Mucosa of rectum (tissue), 2 donors: ENCODE results near the gene SIRT7.
A peak's percentile ranks its signal among the peaks of the same experiment; 100 is the strongest.

Source experiments
- H3K27ac ChIP-seq, 2 donors: one replicate each; pipeline ENCODE4 v1.7.0; 2013; ENCODE audit warnings: inconsistent platforms in 2 of 2, low read depth in 2 of 2, low read length in 2 of 2
- H3K27me3 ChIP-seq, 2 donors: one replicate each; pipeline ENCODE4 v1.7.0; 2013; ENCODE audit warnings: low read length in 2 of 2; ENCODE audit not compliant: control insufficient read depth in 2 of 2, insufficient read depth in 2 of 2
- H3K36me3 ChIP-seq, 2 donors: one replicate each; pipeline ENCODE4 v1.7.0; 2013; ENCODE audit warnings: low read length in 2 of 2; ENCODE audit not compliant: control insufficient read depth in 2 of 2, insufficient read depth in 2 of 2
- H3K4me1 ChIP-seq, 2 donors: one replicate each; pipeline ENCODE4 v1.7.0; 2013; ENCODE audit warnings: low read length in 2 of 2, mild to moderate bottlenecking in 1 of 2; ENCODE audit not compliant: control insufficient read depth in 2 of 2, insufficient read depth in 2 of 2
- H3K4me3 ChIP-seq, 2 donors: one replicate each; pipeline ENCODE4 v1.7.0; 2013; ENCODE audit warnings: low read length in 2 of 2
- H3K9ac ChIP-seq, 2 donors: one replicate each; pipeline ENCODE4 v1.7.0; 2013; ENCODE audit warnings: low read length in 2 of 2, low read depth in 1 of 2, mild to moderate bottlenecking in 1 of 2
- H3K9me3 ChIP-seq, 2 donors: one replicate each; pipeline ENCODE4 v1.7.0; 2013; ENCODE audit warnings: low read length in 2 of 2; ENCODE audit not compliant: control insufficient read depth in 2 of 2
- donor health status: healthy.
- donor health status: Normal muscosa, but diverticular disease.

The SIRT7 gene

GRCh38 chr17:81930142-81931125 is 12.5 kb upstream of the SIRT7 start:
- no peaks in the 10 kb centered on the region for H3K9me3 ChIP-seq
- H3K36me3 ChIP-seq: no peaks in the 10 kb centered on the region
- no peak overlapping the region for H3K27ac ChIP-seq
- H3K9ac ChIP-seq: no peak overlapping the region
- no peak overlapping the region for H3K4me3 ChIP-seq
- peaks cover 3 to 10% of the 10 kb centered on the region in 2 donors for H3K27me3 ChIP-seq
- peaks cover 21 to 22% of the 10 kb centered on the region in 2 donors for H3K4me1 ChIP-seq

- Histone ChIP-seq H3K27me3 (peaks cover 3 to 10% of the 10 kb centered on the region in 2 donors), H3K9me3 (no peaks in the 10 kb centered on the region), H3K9ac (no peak overlapping the region), H3K27ac (no peak overlapping the region), H3K4me1 (peaks cover 27 to 29% of the 10 kb centered on the region in 2 donors), H3K4me3 (no peak overlapping the region), H3K36me3 (no peaks in the 10 kb centered on the region)
Measured at GRCh38 chr17:81929253-81930141, 11.5 kb upstream of the SIRT7 start.

GRCh38 chr17:81928544-81929252 is 10.7 kb upstream of the SIRT7 start:
- H3K4me1 ChIP-seq: peaks cover 35 to 37% of the 10 kb centered on the region in 2 donors
- no peaks in the 10 kb centered on the region for H3K9me3 ChIP-seq
- H3K27ac ChIP-seq: no peak overlapping the region
- H3K4me3 ChIP-seq: peak overlapping the region; percentile 45 to 55
- H3K36me3 ChIP-seq: no peaks in the 10 kb centered on the region
- peaks cover 3 to 10% of the 10 kb centered on the region in 2 donors for H3K27me3 ChIP-seq
- peak overlapping the region in 1 of 2 donors; percentile 24 for H3K9ac ChIP-seq

GRCh38 chr17:81927653-81928543 is 9.9 kb upstream of the SIRT7 start, which contains the start of gene MAFG:
Gene MAFG, minus strand, starts transcription at chr17:81927735. Its CDS starts 4,550 bp downstream, at chr17:81923185.
- peak within 1 kb of the TSS; percentile 75 to 76 for H3K4me3 ChIP-seq
- H3K27me3 ChIP-seq: peaks cover 3 to 10% of the 10 kb centered on the region in 2 donors
- peak within 1 kb of the TSS; percentile 76 to 77 for H3K9ac ChIP-seq
- peaks cover 41 to 44% of the 10 kb centered on the region in 2 donors for H3K4me1 ChIP-seq
- H3K36me3 ChIP-seq: no peaks in the 10 kb centered on the region
- peak within 1 kb of the TSS; percentile 95 to 97 for H3K27ac ChIP-seq
- H3K9me3 ChIP-seq: no peaks in the 10 kb centered on the region

- peak overlapping the region; percentile 76 to 77 for H3K9ac ChIP-seq
- H3K27me3 ChIP-seq: peaks cover 3 to 10% of the 10 kb centered on the region in 2 donors
- H3K9me3 ChIP-seq: no peaks in the 10 kb centered on the region
- peak overlapping the region; percentile 95 to 97 for H3K27ac ChIP-seq
- H3K4me3 ChIP-seq: peak overlapping the region; percentile 75 to 76
- H3K36me3 ChIP-seq: peaks cover 2 to 3% of the 10 kb centered on the region in 2 donors
- peaks cover 44 to 50% of the 10 kb centered on the region in 2 donors for H3K4me1 ChIP-seq
Measured at GRCh38 chr17:81927152-81927652, 9.2 kb upstream of the SIRT7 start.

GRCh38 chr17:81926451-81927151 is 8.6 kb upstream of the SIRT7 start:
- Histone ChIP-seq H3K4me3 (peak overlapping the region; percentile 75 to 76), H3K9ac (peak overlapping the region; percentile 76 to 77), H3K36me3 (peaks cover 7% of the 10 kb centered on the region in 2 donors), H3K4me1 (peaks cover 43 to 51% of the 10 kb centered on the region in 2 donors), H3K27ac (peak overlapping the region; percentile 95 to 97), H3K27me3 (peaks cover 3 to 10% of the 10 kb centered on the region in 2 donors), H3K9me3 (no peaks in the 10 kb centered on the region)

- Histone ChIP-seq H3K4me1 (peaks cover 41 to 50% of the 10 kb centered on the region in 2 donors), H3K9ac (peak overlapping the region; percentile 76 to 77)
Measured at GRCh38 chr17:81925860-81926450, 8.0 kb upstream of the SIRT7 start.

More at GRCh38 chr17:81925860-81926450, 8.0 kb upstream of the SIRT7 start:
- H3K27ac ChIP-seq: peak overlapping the region; percentile 95 to 97
- H3K36me3 ChIP-seq: peaks cover 7 to 10% of the 10 kb centered on the region in 2 donors
- H3K27me3 ChIP-seq: peaks cover 3 to 10% of the 10 kb centered on the region in 2 donors
- peak overlapping the region; percentile 75 to 76 for H3K4me3 ChIP-seq
- H3K9me3 ChIP-seq: no peaks in the 10 kb centered on the region
